Neural cell (in vitro differentiated cells): ENCODE results near the gene LILRB5.

Experiments
- CTCF ChIP-seq: fragments of 450-650 bp; IDR thresholded peaks from 2 replicates; pipeline ENCODE4 v1.5.1; 2014; ENCODE audit warnings: antibody characterized with exemption, mild to moderate bottlenecking, moderate library complexity; ENCODE audit not compliant: poor library complexity, severe bottlenecking
- EP300 ChIP-seq: fragments of 450-650 bp; conservative IDR thresholded peaks from 2 replicates; pipeline ENCODE4 v1.6.1; 2014; ENCODE audit warnings: antibody characterized with exemption, mild to moderate bottlenecking, moderate library complexity; ENCODE audit not compliant: poor library complexity, severe bottlenecking
- POLR2AphosphoS5 ChIP-seq: IDR thresholded peaks from 2 replicates; pipeline ENCODE4 v1.6.1; 2012
- TAF1 ChIP-seq: IDR thresholded peaks from 2 replicates; pipeline ENCODE4 v1.6.1; 2012; ENCODE audit warnings: low read depth

- no peak for TF ChIP-seq CTCF
- TF ChIP-seq EP300: no peak
- TF ChIP-seq TAF1: no peak
- TF ChIP-seq POLR2AphosphoS5: no peak
Measured at GRCh38 chr19:54252243-54252642, 4.8 kb downstream of the LILRB5 start.
